Astrocyte of the hippocampus (primary cell): ENCODE data around the gene RAB40C.

Source experiments
- DNase-seq: peaks from one replicate; pipeline ENCODE4 v3.0.0; 2011; ENCODE audit warnings: low read depth, low spot score

Gene RAB40C

DNA sequence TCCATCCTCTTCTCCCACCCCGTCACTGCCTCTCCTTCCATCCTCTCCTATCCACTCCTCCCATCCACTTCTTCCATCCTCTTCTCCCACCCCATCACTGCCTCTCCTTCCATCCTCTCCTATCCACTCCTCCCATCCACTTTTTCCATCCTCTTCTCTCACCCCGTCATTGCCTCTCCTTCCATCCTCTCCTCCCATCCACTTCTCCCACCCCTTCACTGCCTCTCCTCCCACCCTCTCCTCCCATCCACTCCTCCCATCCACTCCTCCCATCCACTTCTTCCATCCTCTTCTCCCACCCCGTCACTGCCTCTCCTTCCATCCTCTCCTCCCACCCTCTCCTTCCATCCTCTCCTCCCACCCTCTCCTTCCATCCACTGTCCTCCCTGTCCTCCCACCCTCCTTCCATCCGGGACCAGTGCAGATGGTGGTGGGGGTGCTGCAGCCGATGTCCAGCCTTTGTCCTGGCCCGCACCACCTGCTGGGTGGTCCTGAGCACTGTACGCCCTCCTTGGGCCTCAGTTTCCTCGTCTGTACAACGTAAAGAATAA lies 42.0 kb downstream of the RAB40C start:
- DNase-seq = no peak

GRCh38 chr16:632486-633335 lies 42.8 kb downstream of the RAB40C start:
- DNase-seq = no peak

GRCh38 chr16:633336-634050 lies 43.6 kb downstream of the RAB40C start:
- DNase-seq = no peak

- no peak for DNase-seq
Measured at GRCh38 chr16:634051-634670, 44.3 kb downstream of the RAB40C start.

DNA sequence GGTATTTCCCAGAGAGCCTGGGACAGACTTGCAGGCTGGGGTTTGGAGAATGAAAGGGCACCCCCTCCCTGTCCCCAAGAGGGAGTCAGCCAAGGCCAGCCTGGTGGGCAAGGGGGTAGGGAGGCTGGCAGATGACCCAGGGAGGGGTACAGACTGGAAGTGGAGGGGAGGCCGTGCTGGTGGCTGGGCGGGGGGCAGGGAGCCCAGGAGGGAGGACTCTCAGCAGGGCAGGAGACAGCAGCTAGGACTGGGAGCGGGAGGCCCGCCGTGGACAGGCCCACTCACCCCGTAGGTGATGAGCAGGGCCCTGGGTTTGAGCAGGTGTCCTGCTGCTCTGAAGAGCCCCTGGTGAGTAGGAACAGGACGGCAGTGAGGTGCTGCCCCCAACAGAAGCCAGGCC lies 45.1 kb downstream of the RAB40C start:
- no peak for DNase-seq

- no peak for DNase-seq
Measured at GRCh38 chr16:635573-636205, 45.8 kb downstream of the RAB40C start.

DNA sequence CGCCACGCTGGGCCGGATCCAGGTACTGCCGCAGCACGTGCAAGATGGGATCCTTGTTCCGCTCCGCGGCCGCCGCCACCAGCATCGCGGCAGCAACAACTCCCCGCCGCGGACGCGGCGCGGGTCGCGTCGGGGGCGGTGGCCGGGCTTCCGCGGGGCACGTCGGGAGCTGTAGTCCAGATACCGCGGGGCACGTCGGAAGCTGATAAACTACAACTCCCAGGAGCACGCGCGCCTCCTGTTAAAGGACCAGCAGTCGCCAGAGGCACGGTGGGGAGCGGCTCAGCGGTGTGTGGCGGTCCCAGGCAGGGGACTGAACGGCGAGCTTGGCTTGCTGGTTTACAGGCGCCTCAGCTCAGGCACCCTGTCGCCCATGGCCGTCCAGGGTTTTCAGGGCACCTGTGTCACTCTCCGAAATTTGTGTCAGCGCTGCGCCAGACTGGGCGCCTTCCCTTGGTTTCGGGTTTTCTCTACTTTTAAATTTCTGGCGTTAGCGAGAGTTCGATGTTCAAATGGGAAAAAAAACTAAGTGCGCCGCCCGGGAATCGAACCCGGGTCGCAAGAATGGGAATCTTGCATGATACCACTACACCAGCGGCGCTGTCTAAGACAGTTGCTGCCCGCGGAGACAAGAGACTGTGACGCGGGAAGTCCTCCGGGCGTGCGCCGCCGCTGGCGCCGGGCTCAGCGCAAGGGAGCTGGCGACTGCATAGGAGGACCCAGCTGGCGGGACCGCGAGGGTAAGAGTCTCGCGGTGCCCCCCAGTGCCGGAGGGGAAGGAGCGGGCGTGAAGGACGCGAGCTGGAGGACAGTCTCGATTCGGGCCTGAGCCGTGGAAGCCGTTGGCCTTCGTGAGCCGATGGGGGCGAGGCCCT lies 46.6 kb downstream of the RAB40C start, which contains the start of gene METTL26:
TSS of gene METTL26 (minus strand) at position 100 of the 875 bp plus-strand sequence. CDS start at position 85, 15 bp downstream.
- DNase-seq = peak; percentile 97

GRCh38 chr16:637081-638018 lies 47.5 kb downstream of the RAB40C start:
- DNase-seq = peak; percentile 37

DNA sequence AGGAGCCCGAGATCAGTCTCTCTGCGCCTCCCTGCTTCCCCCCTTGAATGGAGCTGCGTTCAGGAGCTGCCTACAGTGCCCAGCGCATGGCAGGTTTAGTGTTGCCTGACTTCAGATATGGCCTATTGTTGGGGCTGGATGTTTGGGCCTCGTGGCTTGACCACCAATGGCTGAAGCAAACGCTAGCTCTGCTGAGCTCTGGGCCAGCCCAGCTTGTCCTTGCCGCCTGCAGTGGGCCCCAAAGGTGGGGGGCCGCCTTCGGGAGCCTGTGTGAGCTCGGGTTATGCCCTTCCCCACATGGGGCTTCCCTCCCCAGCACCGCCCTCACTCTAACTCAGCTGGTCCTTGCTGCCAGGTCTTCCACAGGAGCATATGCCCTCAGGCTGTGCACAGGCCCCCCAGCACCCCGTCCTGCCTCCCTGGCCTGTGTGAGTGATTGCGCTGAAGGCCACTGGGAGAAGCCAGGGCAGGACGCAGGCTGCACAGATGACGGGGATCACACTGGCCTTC lies 48.2 kb downstream of the RAB40C start:
- DNase-seq = no peak

DNA sequence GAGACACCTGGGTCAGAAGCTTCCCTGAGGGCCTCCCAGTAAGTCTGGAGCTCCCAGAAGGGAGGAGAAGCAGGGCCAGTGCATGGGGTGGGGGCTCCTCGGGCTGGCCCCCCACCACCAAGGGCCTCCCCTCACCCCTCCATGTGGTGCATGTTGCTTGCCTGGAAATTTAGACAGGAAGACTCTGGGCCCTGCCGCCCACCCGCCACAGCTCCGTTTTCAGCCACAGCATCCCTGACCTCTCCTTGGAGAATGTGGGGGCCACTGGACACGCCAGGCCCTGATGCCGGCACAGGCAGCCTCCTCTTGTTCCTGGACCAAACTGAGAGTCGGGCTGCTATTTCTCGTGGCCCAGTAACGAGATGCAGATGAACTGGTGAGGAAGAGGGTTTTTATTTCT lies 49.0 kb downstream of the RAB40C start:
- no peak for DNase-seq

- DNase-seq = no peak
Measured at GRCh38 chr16:640614-641013, 50.7 kb downstream of the RAB40C start.

DNA sequence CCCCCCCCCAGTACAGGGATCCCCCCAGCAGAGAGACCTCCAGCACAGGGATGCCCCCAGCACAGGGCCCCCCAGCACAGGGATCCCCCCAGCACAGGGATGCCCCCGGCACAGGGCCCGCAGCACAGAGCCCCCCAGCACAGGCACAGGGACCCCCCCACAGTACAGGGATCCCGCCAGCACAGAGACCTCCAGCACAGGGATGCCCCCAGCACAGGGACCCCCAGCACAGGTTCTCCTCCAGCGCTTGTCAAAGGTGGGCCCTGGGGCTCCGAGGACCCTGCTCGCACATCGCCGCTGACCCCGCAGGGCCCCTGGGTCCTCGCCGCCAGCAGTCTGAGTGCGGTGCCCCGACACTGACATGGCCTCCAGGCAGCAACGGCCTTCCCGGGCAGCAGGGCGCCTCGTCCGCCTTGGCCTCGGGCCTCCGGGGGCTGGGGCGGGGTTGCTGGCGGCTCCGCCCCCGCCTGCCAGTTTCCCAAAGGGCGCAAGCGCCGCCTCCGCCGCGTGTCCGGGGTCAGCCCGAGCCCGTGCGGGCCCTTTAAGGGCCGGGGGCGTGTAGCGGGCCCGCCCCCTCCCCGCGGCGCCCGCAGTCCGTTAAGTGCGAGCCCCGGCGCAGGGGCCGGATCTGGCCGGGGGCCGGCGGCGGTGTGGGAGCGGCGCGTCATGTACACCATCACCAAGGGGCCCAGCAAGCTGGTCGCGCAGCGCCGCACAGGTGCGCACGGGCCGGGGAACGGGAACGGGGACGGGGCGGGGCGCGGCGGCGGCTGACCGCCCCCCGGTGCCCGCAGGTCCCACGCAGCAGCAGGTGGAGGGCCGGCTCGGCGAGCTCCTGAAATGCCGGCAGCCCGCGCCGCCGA lies 51.7 kb downstream of the RAB40C start, which contains the start of gene MCRIP2:
TSS of gene MCRIP2 (plus strand) at position 503 of the 863 bp plus-strand sequence. CDS start at position 667, 164 bp downstream.
- peak; percentile 86 for DNase-seq

DNA sequence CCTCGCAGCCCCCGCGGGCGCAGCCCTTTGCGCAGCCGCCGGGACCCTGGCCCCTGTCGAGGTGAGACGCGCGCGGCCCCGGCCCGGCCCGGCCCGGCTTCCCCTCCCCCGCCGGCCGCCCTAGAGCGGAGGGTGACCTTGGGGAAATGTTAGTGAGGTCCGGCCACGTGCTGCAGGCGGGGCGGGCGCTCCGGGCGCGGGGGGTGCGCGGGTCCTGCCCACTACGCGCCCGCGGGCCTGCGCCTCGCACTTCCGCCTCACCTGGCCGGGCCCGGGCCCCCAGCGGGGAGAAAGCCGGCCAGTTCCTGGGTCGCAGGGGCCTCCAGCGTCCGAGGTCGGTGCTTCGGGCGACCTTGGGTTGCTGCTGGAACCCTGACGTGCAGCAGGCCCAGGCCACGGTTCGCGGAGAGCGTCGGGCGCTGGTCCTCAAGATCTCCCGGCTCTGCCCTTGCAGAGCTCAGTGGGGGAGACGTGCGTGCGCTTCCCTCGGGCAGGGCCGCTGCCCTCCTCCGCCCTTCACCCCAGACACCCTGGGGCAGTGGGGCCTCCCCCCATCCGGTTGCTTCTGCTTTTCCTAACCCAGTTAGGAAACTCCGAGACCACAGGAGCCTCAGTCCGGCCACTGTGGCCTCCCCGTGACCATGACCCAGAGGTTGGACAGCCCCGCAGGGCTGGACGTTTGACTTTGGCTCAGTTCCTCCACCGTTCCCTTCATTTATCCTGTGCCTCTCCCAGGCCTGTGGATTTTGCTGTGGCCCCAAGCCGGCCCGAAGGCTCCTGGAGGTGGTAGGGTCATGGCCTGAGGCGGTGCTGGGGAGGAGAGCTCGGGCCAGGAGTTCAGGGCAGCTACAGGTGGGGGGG lies 52.6 kb downstream of the RAB40C start:
- DNase-seq = peak; percentile 45

DNA sequence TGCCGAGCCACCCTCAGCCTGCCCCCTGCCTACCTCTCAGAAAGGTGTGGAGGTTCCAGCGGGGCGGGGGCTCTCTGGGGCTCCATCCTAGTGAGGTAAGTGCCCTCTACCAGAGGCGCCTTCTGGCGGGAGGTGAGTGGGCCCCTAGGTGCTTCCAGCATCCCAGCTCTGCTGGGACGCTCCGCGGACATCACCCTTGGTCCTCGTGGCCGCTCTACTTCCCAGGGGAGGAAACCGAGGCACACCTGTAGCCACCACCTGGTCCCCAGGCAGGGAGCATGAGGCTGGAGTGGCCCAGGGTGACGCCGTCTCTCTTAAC lies 53.1 kb downstream of the RAB40C start:
- no peak for DNase-seq

GRCh38 chr16:644556-644955 lies 54.7 kb downstream of the RAB40C start:
- no peak for DNase-seq

DNA sequence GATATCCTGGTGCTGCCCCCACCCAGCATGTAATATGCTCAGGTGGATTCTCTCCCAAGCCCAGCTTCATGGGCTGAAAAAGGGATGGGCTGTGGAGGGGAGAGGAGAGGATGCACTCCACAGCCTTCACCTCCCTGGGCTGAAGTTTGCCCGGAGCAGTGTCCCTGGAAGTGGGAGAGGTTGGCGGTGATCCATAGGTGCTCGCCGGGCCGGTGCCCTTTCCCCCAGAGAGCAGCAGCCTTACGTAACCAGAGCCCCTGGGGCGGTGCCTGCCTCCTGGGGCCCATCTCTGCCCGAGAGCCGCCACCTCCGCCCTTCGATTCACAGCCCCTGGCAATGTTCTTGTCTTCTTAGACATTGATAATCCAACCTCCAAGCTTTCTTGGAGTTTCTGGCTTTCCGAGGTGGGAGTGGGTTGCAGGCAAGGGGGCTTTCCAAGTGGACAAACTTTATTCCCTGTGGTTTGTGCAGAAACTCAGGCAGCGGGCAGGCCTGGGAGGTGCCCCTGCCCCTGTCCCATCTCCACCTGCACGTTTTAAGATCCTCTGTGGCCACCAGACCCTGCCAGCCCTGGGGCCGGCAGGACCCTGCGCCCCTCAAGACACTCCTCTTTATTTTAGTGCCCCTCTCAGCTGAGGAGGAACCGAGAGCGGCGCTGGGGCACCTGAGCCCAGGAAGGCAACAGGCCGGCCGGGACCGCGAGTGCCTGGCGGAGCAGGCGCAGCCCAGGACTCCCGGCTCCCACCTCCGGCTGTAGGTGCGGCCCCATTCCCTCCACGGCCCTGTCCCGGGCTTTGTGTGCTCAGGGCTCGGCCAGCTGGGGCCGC lies 56.2 kb downstream of the RAB40C start:
- no peak for DNase-seq
